HEK293 (cell line): ENCODE results near the gene TNFRSF14.

Experiments used
- CTCF ChIA-PET: fragments of 350-600 bp; formaldehyde crosslinking; extraction: SDS; loops from one replicate; lab custom pipeline; 2021; ENCODE audit warnings: antibody characterized with exemption; lab: Yijun Ruan, JAX
- POLR2A ChIA-PET: fragments of 300-600 bp; formaldehyde crosslinking; extraction: SDS; loops from one replicate; lab custom pipeline; 2020; ENCODE audit warnings: antibody characterized with exemption, inconsistent platforms; lab: Yijun Ruan, JAX
- H3K27ac ChIP-seq: fragments of 200-500 bp; sonication (Bioruptor generic); 2 replicates; pipeline ENCODE4 v1.5.1; 2014; ENCODE audit warnings: low read depth, low read length, control low read depth, inconsistent platforms; ENCODE audit errors: extremely low read depth
- H3K36me3 ChIP-seq, 2 experiments: fragments of 200-500 bp in 1 of 2; sonication (Bioruptor generic) in 1 of 2; 1 replicate in 1 of 2; 2 replicates in 1 of 2; pipeline ENCODE4 v1.5.1; 2014 to 2017; ENCODE audit warnings: inconsistent platforms in 2 of 2, low read length in 2 of 2; ENCODE audit not compliant: control insufficient read depth in 2 of 2, insufficient read depth in 1 of 2
- H3K4me1 ChIP-seq: fragments of 200-500 bp; sonication (Bioruptor generic); 2 replicates; pipeline ENCODE4 v1.5.1; 2014; ENCODE audit warnings: mild to moderate bottlenecking, low read length, inconsistent platforms; ENCODE audit not compliant: control insufficient read depth, insufficient read depth
- H3K4me3 ChIP-seq: 2 replicates; pipeline ENCODE4 v1.5.1; 2011; ENCODE audit warnings: low read depth, mild to moderate bottlenecking, control low read depth, low read length, moderate library complexity
- H3K9me3 ChIP-seq: fragments of 200-500 bp; sonication (Bioruptor generic); 2 replicates; pipeline ENCODE4 v1.5.1; 2014; ENCODE audit warnings: low read depth, low read length, inconsistent platforms; ENCODE audit not compliant: control insufficient read depth, insufficient read depth
- BCL11A ChIP-seq: fragments of 450-650 bp; formaldehyde crosslinking; IDR thresholded peaks from 2 replicates; pipeline ENCODE4 v1.5.1; 2016; ENCODE audit warnings: low read depth, missing biosample characterization, missing genetic modification characterization
- GFI1B ChIP-seq: fragments of 450-650 bp; formaldehyde crosslinking; IDR thresholded peaks from 2 replicates; pipeline ENCODE4 v1.5.1; 2016; ENCODE audit warnings: missing biosample characterization, missing genetic modification characterization
- GLI4 ChIP-seq: fragments of 450-650 bp; formaldehyde crosslinking; IDR thresholded peaks from 2 replicates; pipeline ENCODE4 v1.5.1; 2016; ENCODE audit warnings: missing biosample characterization, missing genetic modification characterization
- KLF1 ChIP-seq: fragments of 450-650 bp; formaldehyde crosslinking; IDR thresholded peaks from 2 replicates; pipeline ENCODE4 v1.5.1; 2016; ENCODE audit warnings: missing biosample characterization, missing genetic modification characterization
- KLF17 ChIP-seq: fragments of 450-650 bp; formaldehyde crosslinking; IDR thresholded peaks from 2 replicates; pipeline ENCODE4 v1.5.1; 2016; ENCODE audit warnings: missing biosample characterization, missing genetic modification characterization
- MYNN ChIP-seq: fragments of 450-650 bp; formaldehyde crosslinking; IDR thresholded peaks from 2 replicates; pipeline ENCODE4 v1.5.1; 2016; ENCODE audit warnings: missing biosample characterization, missing genetic modification characterization, borderline replicate concordance
- PBX3 ChIP-seq: sonication (generic); formaldehyde crosslinking; IDR thresholded peaks from 2 replicates; pipeline ENCODE4 v1.8.1; 2022; ENCODE audit warnings: mild to moderate bottlenecking, moderate library complexity, missing genetic modification reagents
- ZBTB10 ChIP-seq: fragments of 450-650 bp; formaldehyde crosslinking; IDR thresholded peaks from 2 replicates; pipeline ENCODE4 v1.5.1; 2016; ENCODE audit warnings: missing biosample characterization, missing genetic modification characterization
- ZBTB11 ChIP-seq: fragments of 450-650 bp; formaldehyde crosslinking; conservative IDR thresholded peaks from 2 replicates; pipeline ENCODE4 v1.5.1; 2016; ENCODE audit warnings: low read depth, missing biosample characterization, missing genetic modification characterization
- ZFP3 ChIP-seq: fragments of 450-650 bp; formaldehyde crosslinking; IDR thresholded peaks from 2 replicates; pipeline ENCODE4 v1.5.1; 2016; ENCODE audit warnings: low read depth, missing biosample characterization, missing genetic modification characterization
- ZFP41 ChIP-seq: fragments of 450-650 bp; formaldehyde crosslinking; IDR thresholded peaks from 2 replicates; pipeline ENCODE4 v1.5.1; 2016; ENCODE audit warnings: missing biosample characterization, missing genetic modification characterization, borderline replicate concordance
- ZIC2 ChIP-seq: fragments of 450-650 bp; formaldehyde crosslinking; IDR thresholded peaks from 2 replicates; pipeline ENCODE4 v1.5.1; 2016; ENCODE audit warnings: missing biosample characterization, missing genetic modification characterization
- ZNF280D ChIP-seq: fragments of 450-650 bp; formaldehyde crosslinking; IDR thresholded peaks from 2 replicates; pipeline ENCODE4 v1.5.1; 2016; ENCODE audit warnings: missing biosample characterization, missing genetic modification characterization
- ZNF335 ChIP-seq: fragments of 450-650 bp; formaldehyde crosslinking; conservative IDR thresholded peaks from 2 replicates; pipeline ENCODE4 v1.5.1; 2016; ENCODE audit warnings: missing biosample characterization, missing genetic modification characterization
- ZNF350 ChIP-seq: fragments of 450-650 bp; formaldehyde crosslinking; IDR thresholded peaks from 2 replicates; pipeline ENCODE4 v1.5.0; 2017; ENCODE audit warnings: missing biosample characterization, mild to moderate bottlenecking, missing genetic modification characterization
- ZNF416 ChIP-seq: fragments of 450-650 bp; formaldehyde crosslinking; IDR thresholded peaks from 2 replicates; pipeline ENCODE4 v1.5.1; 2016; ENCODE audit warnings: missing biosample characterization, missing genetic modification characterization
- ZNF585B ChIP-seq: fragments of 450-650 bp; formaldehyde crosslinking; IDR thresholded peaks from 2 replicates; pipeline ENCODE4 v1.5.1; 2016; ENCODE audit warnings: missing biosample characterization, missing genetic modification characterization
- ZNF621 ChIP-seq: fragments of 450-650 bp; formaldehyde crosslinking; IDR thresholded peaks from 2 replicates; pipeline ENCODE4 v1.5.1; 2017; ENCODE audit warnings: missing biosample characterization, missing genetic modification characterization
- ZNF624 ChIP-seq: fragments of 450-650 bp; formaldehyde crosslinking; IDR thresholded peaks from 2 replicates; pipeline ENCODE4 v1.5.1; 2017; ENCODE audit warnings: missing biosample characterization, missing genetic modification characterization
- ZNF660 ChIP-seq: fragments of 450-650 bp; IDR thresholded peaks from 2 replicates; pipeline ENCODE4 v1.5.1; 2018; ENCODE audit warnings: missing biosample characterization, mild to moderate bottlenecking, missing genetic modification characterization
- ZNF76 ChIP-seq: fragments of 450-650 bp; formaldehyde crosslinking; IDR thresholded peaks from 2 replicates; pipeline ENCODE4; 2016; ENCODE audit warnings: low read depth, missing biosample characterization, missing genetic modification characterization, borderline replicate concordance

The TNFRSF14 gene

GRCh38 chr1:2557482-2558400, 1.6 kb downstream of the TNFRSF14 start:
- ChIA-PET CTCF (interaction anchor here (0.5 kb wide), 1 partner anchor 859 kb away, joined by 3 read pairs; no protein-coding TSS in a partner anchor), POLR2A (no interaction called here)
- no peaks in the 10 kb centered on the region for H3K4me1 ChIP-seq
- H3K36me3 ChIP-seq = no peaks in the 10 kb centered on the region
- TF ChIP-seq PBX3 (CRISPR knock-in tag) (no peak), ZNF335 (no peak), ZBTB11 (tag by site-specific recombination) (no peak), ZNF76 (tag by site-specific recombination) (no peak), ZNF621 (tag by site-specific recombination) (no peak), ZNF350 (no peak), KLF17 (no peak), ZNF660 (tag by site-specific recombination) (no peak), BCL11A (tag by site-specific recombination) (no peak), ZFP41 (tag by site-specific recombination) (no peak)
- no peaks in the 10 kb centered on the region for H3K9me3 ChIP-seq
- H3K27ac ChIP-seq = no peak overlapping the region
- no peak overlapping the region for H3K4me3 ChIP-seq

GRCh38 chr1:2558420-2558819, 2.2 kb downstream of the TNFRSF14 start:
- no peaks in the 10 kb centered on the region for H3K36me3 ChIP-seq
- no peak for TF ChIP-seq MYNN
- TF ChIP-seq ZFP3 = no peak
- no peak for TF ChIP-seq ZNF416 (tag by site-specific recombination)
- no peak for TF ChIP-seq ZNF624 (tag by site-specific recombination)
- TF ChIP-seq ZNF585B (tag by site-specific recombination) = no peak
- TF ChIP-seq GLI4 (tag by site-specific recombination) = no peak
- no peak for TF ChIP-seq ZBTB10
- no peak for TF ChIP-seq KLF1
- TF ChIP-seq GFI1B (tag by site-specific recombination) = no peak
- TF ChIP-seq ZNF280D (tag by site-specific recombination) = no peak
- TF ChIP-seq ZIC2 (tag by site-specific recombination) = no peak
- H3K4me1 ChIP-seq = no peaks in the 10 kb centered on the region
- POLR2A ChIA-PET = no interaction called here
- no peak overlapping the region for H3K27ac ChIP-seq
- H3K9me3 ChIP-seq = no peaks in the 10 kb centered on the region
- no peak overlapping the region for H3K4me3 ChIP-seq
- CTCF ChIA-PET = interaction anchor here (0.5 kb wide), 1 partner anchor 858 kb away, joined by 3 read pairs; no protein-coding TSS in a partner anchor
